Colon (tissue), 2 donors: ENCODE results near the gene RALGDS.
"Not testable (repeated sequence)": the region's sequence is repeated elsewhere in the genome, so short reads cannot be mapped to it uniquely, and the experiment has no call there.

Experiments
- FAIRE-seq: peaks from 2 replicates; lab custom pipeline; 2012; peaks lifted over from hg19 to GRCh38; lab: Jason Lieb, UNC
- donor health status: control.
- donor health status: control.

RALGDS gene

GRCh38 chr9:133067006-133067405 lies 54.0 kb downstream of the RALGDS start:
- no peak for FAIRE-seq

DNA sequence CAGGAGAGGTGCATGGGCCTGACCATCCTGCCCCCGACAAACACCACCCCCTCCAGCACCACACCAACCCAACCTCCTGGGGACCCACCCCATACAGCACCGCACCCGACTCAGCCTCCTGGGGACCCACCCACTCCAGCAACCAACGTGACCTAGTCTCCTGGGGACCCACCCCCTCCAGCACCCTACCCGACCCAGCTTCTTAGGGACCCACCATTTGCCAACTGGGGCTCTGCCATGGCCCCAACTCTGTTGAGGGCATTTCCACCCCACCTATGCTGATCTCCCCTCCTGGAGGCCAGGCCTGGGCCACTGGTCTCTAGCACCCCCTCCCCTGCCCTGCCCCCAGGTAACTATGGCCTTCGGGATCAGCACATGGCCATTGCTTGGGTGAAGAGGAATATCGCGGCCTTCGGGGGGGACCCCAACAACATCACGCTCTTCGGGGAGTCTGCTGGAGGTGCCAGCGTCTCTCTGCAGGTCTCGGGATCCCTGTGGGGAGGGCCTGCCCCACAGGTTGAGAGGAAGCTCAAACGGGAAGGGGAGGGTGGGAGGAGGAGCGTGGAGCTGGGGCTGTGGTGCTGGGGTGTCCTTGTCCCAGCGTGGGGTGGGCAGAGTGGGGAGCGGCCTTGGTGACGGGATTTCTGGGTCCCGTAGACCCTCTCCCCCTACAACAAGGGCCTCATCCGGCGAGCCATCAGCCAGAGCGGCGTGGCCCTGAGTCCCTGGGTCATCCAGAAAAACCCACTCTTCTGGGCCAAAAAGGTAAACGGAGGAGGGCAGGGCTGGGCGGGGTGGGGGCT lies 54.7 kb downstream of the RALGDS start:
- FAIRE-seq: no peak

DNA sequence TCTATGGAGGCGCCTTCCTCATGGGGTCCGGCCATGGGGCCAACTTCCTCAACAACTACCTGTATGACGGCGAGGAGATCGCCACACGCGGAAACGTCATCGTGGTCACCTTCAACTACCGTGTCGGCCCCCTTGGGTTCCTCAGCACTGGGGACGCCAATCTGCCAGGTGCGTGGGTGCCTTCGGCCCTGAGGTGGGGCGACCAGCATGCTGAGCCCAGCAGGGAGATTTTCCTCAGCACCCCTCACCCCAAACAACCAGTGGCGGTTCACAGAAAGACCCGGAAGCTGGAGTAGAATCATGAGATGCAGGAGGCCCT lies 56.0 kb downstream of the RALGDS start:
- FAIRE-seq: no peak

DNA sequence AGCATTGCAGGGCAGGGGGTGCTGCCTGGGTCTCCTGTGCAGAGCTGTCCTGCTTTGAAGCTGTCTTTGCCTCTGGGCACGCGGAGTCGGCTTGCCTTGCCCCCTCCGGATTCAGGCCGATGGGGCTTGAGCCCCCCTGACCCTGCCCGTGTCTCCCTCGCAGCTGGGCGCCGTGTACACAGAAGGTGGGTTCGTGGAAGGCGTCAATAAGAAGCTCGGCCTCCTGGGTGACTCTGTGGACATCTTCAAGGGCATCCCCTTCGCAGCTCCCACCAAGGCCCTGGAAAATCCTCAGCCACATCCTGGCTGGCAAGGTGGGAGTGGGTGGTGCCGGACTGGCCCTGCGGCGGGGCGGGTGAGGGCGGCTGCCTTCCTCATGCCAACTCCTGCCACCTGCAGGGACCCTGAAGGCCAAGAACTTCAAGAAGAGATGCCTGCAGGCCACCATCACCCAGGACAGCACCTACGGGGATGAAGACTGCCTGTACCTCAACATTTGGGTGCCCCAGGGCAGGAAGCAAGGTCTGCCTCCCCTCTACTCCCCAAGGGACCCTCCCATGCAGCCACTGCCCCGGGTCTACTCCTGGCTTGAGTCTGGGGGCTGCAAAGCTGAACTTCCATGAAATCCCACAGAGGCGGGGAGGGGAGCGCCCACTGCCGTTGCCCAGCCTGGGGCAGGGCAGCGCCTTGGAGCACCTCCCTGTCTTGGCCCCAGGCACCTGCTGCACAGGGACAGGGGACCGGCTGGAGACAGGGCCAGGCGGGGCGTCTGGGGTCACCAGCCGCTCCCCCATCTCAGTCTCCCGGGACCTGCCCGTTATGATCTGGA lies 56.6 kb downstream of the RALGDS start:
- FAIRE-seq: no peak

- FAIRE-seq: no peak
These were observed 57.4 kb downstream of the RALGDS start for GRCh38 chr9:133063500-133064231.

DNA sequence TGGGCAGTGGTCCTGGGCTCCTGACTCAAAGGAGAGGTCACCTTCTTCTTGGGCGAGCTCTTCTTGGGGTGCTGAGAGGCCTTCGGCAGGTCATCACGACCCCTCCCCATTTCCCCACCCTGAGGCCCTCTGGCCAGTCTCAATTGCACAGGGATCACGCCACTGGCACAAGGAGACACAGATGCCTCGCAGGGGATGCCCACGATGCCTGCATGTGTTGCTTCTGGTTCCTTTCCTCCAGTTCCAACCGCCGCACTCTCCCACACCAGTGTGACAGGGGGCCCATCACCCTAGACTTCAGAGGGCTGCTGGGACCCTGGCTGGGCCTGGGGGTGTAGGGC lies 57.9 kb downstream of the RALGDS start:
- no peak for FAIRE-seq

DNA sequence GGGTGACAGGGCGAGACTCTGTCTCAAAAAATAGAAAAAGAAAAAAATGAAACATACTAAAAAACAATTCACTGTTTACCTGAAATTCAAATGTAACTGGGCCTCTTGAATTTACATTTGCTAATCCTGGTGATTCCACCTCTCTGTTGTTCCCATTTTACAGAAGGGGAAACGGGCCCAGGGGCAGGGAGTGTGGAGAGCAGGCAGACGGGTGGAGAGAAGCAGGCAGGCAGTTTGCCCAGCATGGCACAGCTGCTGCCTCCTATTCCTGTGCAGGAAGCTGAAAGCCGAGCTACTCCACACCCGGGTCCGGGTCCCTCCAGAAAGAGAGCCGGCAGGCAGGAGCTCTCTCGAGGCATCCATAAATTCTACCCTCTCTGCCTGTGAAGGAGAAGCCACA lies 58.5 kb downstream of the RALGDS start:
- not testable (repeated sequence) for FAIRE-seq

DNA sequence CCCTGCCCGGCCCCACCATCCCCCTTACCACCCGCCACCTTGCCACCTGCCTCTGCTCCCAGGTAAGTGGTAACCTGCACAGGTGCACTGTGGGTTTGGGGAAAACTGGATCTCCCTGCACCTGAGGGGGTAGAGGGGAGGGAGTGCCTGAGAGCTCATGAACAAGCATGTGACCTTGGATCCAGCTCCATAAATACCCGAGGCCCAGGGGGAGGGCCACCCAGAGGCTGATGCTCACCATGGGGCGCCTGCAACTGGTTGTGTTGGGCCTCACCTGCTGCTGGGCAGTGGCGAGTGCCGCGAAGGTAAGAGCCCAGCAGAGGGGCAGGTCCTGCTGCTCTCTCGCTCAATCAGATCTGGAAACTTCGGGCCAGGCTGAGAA lies 59.3 kb downstream of the RALGDS start, which contains the start of gene CEL:
Gene CEL, plus strand, starts transcription at position 218 of the 382 bp plus-strand sequence. Its CDS starts 22 bp downstream, at position 240.
- FAIRE-seq: not testable (repeated sequence)

GRCh38 chr9:133061019-133061763 lies 59.8 kb downstream of the RALGDS start:
- not testable (repeated sequence) for FAIRE-seq

- no peak for FAIRE-seq
These were observed 60.6 kb downstream of the RALGDS start for GRCh38 chr9:133060417-133060841.

- FAIRE-seq: no peak
These were observed 61.4 kb downstream of the RALGDS start for GRCh38 chr9:133059623-133060022.

- no peak for FAIRE-seq
These were observed 62.3 kb downstream of the RALGDS start for GRCh38 chr9:133058550-133059320.

GRCh38 chr9:133058071-133058470 lies 63.0 kb downstream of the RALGDS start:
- no peak for FAIRE-seq

DNA sequence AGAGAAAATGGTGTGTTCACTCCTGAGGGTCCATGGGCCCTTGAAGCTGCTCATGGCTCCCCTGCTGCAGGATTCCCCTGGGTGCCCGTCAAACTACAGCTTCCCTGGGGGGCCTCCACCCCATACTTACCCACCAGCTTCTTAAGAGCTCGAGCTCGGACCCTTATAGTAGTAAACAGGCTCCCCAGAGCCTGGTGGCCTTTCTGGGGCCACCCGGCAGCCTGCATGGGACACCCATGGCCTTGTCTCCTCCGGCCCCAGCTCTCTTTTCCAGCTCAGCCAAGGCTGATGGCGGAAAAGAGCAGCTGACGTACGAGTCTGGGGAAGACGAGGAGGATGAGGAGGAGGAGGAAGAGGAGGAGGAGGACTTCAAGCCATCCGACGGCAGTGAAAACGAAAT lies 63.5 kb downstream of the RALGDS start:
- FAIRE-seq: no peak

GRCh38 chr9:133057006-133057405 lies 64.0 kb downstream of the RALGDS start:
- FAIRE-seq: no peak

- no peak for FAIRE-seq
These were observed 64.5 kb downstream of the RALGDS start for GRCh38 chr9:133056533-133056932.

DNA sequence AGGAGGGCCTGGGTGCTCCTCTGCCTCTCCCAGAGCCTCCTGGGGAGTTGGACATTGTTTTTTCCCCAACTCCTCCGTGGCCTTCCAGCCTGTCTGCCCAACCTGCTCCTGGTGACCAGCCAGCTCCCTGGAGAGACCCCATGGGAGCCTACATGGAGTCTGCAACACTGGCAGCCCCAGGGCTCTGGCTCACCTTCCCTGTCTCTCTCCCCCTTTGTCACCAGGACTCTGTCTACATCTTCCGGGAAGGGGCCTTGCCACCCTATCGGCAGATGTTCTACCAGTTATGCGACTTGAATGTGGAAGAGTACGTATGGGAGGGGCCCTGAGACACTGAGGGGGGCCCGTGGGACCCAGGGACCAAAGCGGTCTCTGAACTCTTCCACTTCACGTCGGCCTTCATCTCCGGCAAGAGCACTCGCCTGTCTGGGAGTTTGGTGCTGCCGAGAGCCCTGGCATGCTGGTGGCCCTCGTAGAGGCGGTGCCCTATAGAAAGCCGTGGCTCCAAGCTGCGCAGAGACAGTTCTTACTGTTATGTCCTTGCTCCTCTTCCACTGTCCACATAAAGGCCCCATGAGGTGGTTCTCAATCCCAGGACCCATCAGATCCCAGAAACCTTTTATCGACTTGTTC lies 65.1 kb downstream of the RALGDS start:
- no peak for FAIRE-seq

DNA sequence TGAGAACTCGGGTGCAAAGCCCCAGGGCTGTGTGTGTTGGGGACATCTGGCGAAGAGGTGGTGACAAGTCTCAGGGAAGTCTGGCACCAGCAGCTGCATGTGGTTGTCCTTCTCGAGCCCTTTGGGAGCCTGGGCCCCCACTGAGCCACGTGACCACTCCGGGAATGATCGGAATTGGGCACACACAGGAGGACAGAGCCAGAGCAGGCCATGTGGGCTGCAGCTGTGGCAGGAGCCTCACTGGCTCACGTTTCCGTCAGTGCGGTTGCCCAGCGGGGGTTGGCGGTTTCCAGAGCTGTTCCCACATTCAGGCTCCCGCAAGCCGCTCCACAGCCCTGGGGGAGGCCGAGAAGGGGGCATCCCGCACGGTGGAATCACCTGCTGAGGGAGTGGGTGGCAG lies 66.1 kb downstream of the RALGDS start:
- FAIRE-seq: no peak

DNA sequence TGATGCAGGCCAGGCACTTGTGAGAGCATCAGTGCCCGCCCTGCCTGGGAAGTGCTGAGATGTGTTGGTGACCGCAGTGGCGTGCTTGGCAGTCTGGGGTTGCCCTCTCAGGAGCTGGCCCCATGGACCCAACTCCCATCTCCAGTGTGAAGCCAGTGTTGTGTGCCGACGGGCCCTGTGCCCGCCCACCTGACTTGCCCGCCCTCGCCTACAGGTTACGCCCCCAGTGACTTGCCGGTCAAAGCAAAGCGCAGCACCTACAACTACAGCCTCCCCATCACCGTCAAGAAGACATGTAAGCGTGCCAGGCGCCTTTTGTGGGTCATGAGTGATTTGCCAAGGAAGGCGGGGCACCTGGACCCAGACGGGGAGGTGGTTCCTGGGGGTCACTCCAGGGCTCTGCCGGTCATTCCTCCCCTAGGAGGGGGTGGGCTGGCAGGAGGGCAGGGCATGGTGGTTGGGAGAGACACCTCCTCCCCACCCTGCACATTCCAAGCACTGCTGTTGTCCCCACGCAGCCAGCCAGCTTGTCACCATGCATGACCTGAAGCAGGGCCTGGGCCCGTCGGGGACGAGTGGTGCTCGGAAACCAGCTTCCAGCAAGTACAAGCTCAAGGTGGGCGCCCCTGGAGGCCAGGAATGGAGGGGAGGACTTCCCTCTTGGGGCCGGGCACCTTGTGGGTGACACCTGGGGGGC lies 66.7 kb downstream of the RALGDS start:
- FAIRE-seq: no peak

GRCh38 chr9:133051966-133052539 lies 69.0 kb downstream of the RALGDS start:
- no peak for FAIRE-seq
